Measurements from ENCODE around the gene KLHDC3. TPM values are rescaled to one million over a fixed set of nuclear protein-coding genes. Genes with fewer than 3 reads are reported as not detected.
A peak's percentile ranks its signal among the peaks of the same experiment; 100 is the strongest.

KLHDC3 gene
- total and polyA plus RNA-seq, 2 of the 13 experiments (the other 11 are each of a cell fraction or from before 2014, with no cell fraction given), result 78.3 to 91.5 TPM

DNA sequence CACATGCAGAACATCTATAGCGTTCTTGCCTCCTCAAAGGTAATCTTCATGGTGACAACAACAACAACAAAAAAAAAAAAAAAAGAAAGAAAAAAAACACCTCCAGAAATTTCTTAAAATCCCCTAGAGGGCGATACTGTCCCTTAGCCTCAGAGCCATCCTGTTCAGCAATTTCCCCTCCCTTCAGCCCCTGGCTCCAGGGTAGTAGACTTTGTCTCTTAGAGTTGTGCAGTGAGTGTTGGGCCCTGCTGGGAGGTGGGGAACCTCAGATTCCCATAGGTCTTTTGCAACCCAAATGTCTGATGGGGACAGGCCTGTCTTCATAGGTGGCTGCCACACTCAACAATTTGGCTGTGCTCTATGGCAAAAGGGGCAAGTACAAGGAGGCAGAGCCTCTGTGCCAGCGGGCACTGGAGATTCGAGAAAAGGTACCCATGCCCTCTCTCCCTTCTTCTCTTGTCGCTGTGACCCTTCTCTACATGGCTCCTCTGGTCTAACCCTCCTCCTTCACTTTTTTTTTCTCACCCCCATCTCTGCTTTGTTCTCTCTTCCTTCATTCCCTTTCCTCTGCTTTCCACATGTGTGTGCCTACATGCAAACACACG, 56.1 kb downstream of the KLHDC3 start (continued):
- TF ChIP-seq, protein P1, sequence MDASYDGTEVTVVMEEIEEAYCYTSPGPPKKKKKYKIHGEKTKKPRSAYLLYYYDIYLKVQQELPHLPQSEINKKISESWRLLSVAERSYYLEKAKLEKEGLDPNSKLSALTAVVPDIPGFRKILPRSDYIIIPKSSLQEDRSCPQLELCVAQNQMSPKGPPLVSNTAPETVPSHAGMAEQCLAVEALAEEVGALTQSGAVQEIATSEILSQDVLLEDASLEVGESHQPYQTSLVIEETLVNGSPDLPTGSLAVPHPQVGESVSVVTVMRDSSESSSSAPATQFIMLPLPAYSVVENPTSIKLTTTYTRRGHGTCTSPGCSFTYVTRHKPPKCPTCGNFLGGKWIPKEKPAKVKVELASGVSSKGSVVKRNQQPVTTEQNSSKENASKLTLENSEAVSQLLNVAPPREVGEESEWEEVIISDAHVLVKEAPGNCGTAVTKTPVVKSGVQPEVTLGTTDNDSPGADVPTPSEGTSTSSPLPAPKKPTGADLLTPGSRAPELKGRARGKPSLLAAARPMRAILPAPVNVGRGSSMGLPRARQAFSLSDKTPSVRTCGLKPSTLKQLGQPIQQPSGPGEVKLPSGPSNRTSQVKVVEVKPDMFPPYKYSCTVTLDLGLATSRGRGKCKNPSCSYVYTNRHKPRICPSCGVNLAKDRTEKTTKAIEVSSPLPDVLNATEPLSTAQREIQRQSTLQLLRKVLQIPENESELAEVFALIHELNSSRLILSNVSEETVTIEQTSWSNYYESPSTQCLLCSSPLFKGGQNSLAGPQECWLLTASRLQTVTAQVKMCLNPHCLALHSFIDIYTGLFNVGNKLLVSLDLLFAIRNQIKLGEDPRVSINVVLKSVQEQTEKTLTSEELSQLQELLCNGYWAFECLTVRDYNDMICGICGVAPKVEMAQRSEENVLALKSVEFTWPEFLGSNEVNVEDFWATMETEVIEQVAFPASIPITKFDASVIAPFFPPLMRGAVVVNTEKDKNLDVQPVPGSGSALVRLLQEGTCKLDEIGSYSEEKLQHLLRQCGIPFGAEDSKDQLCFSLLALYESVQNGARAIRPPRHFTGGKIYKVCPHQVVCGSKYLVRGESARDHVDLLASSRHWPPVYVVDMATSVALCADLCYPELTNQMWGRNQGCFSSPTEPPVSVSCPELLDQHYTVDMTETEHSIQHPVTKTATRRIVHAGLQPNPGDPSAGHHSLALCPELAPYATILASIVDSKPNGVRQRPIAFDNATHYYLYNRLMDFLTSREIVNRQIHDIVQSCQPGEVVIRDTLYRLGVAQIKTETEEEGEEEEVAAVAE (CRISPR knock-in tag; IDR thresholded peaks at IDR 0.05; ENCODE audit: borderline replicate concordance), result no peak
- TF ChIP-seq ZNF768 (CRISPR knock-in tag; IDR thresholded peaks at IDR 0.05), result no peak
- TF ChIP-seq, protein P2, sequence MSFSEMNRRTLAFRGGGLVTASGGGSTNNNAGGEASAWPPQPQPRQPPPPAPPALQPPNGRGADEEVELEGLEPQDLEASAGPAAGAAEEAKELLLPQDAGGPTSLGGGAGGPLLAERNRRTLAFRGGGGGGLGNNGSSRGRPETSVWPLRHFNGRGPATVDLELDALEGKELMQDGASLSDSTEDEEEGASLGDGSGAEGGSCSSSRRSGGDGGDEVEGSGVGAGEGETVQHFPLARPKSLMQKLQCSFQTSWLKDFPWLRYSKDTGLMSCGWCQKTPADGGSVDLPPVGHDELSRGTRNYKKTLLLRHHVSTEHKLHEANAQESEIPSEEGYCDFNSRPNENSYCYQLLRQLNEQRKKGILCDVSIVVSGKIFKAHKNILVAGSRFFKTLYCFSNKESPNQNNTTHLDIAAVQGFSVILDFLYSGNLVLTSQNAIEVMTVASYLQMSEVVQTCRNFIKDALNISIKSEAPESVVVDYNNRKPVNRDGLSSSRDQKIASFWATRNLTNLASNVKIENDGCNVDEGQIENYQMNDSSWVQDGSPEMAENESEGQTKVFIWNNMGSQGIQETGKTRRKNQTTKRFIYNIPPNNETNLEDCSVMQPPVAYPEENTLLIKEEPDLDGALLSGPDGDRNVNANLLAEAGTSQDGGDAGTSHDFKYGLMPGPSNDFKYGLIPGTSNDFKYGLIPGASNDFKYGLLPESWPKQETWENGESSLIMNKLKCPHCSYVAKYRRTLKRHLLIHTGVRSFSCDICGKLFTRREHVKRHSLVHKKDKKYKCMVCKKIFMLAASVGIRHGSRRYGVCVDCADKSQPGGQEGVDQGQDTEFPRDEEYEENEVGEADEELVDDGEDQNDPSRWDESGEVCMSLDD (CRISPR knock-in tag; IDR thresholded peaks at IDR 0.05; ENCODE audit: borderline replicate concordance), result no peak
- TF ChIP-seq HNRNPH1 (optimal IDR thresholded peaks at IDR 0.05; ENCODE audit: low read depth, low read length), result no peak
- TF ChIP-seq, protein P3, sequence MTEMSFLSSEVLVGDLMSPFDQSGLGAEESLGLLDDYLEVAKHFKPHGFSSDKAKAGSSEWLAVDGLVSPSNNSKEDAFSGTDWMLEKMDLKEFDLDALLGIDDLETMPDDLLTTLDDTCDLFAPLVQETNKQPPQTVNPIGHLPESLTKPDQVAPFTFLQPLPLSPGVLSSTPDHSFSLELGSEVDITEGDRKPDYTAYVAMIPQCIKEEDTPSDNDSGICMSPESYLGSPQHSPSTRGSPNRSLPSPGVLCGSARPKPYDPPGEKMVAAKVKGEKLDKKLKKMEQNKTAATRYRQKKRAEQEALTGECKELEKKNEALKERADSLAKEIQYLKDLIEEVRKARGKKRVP (CRISPR knock-in tag; IDR thresholded peaks at IDR 0.05), result no peak
- TF ChIP-seq ZC3H13 (CRISPR knock-in tag; IDR thresholded peaks at IDR 0.05), result no peak
- TF ChIP-seq, protein P4, sequence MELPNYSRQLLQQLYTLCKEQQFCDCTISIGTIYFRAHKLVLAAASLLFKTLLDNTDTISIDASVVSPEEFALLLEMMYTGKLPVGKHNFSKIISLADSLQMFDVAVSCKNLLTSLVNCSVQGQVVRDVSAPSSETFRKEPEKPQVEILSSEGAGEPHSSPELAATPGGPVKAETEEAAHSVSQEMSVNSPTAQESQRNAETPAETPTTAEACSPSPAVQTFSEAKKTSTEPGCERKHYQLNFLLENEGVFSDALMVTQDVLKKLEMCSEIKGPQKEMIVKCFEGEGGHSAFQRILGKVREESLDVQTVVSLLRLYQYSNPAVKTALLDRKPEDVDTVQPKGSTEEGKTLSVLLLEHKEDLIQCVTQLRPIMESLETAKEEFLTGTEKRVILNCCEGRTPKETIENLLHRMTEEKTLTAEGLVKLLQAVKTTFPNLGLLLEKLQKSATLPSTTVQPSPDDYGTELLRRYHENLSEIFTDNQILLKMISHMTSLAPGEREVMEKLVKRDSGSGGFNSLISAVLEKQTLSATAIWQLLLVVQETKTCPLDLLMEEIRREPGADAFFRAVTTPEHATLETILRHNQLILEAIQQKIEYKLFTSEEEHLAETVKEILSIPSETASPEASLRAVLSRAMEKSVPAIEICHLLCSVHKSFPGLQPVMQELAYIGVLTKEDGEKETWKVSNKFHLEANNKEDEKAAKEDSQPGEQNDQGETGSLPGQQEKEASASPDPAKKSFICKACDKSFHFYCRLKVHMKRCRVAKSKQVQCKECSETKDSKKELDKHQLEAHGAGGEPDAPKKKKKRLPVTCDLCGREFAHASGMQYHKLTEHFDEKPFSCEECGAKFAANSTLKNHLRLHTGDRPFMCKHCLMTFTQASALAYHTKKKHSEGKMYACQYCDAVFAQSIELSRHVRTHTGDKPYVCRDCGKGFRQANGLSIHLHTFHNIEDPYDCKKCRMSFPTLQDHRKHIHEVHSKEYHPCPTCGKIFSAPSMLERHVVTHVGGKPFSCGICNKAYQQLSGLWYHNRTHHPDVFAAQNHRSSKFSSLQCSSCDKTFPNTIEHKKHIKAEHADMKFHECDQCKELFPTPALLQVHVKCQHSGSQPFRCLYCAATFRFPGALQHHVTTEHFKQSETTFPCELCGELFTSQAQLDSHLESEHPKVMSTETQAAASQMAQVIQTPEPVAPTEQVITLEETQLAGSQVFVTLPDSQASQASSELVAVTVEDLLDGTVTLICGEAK (IDR thresholded peaks at IDR 0.05), result peak; percentile 17; the same call in 1 of the 2 replicates
- TF ChIP-seq, protein P4 (CRISPR knock-in tag; IDR thresholded peaks at IDR 0.05), result no peak
- TF ChIP-seq MYC (CRISPR knock-in tag; IDR thresholded peaks at IDR 0.05; ENCODE audit: borderline replicate concordance), result no peak
- no peak for TF ChIP-seq PHF8 (CRISPR knock-in tag; IDR thresholded peaks at IDR 0.05)
- no peak for TF ChIP-seq SETDB1 (CRISPR knock-in tag; IDR thresholded peaks at IDR 0.05; ENCODE audit: borderline replicate concordance)
